Stomach smooth muscle (tissue), 2 donors: ENCODE measurements around the gene SEC61G.

Source experiments
- H3K27ac ChIP-seq: one replicate; pipeline ENCODE4 v1.7.0; 2013; ENCODE audit warnings: mild to moderate bottlenecking, low read length, inconsistent platforms
- H3K27me3 ChIP-seq, 2 donors: one replicate each; pipeline ENCODE4 v1.7.0; 2013; ENCODE audit warnings: low read length in 2 of 2; ENCODE audit not compliant: insufficient read depth in 2 of 2, control insufficient read depth in 1 of 2
- H3K36me3 ChIP-seq, 2 donors: one replicate each; pipeline ENCODE4 v1.7.0; 2013; ENCODE audit warnings: low read length in 2 of 2; ENCODE audit not compliant: control insufficient read depth in 2 of 2, insufficient read depth in 2 of 2
- H3K4me1 ChIP-seq: one replicate; pipeline ENCODE4 v1.7.0; 2013; ENCODE audit warnings: low read length; ENCODE audit not compliant: control insufficient read depth, insufficient read depth
- H3K4me3 ChIP-seq, 2 donors: one replicate each; pipeline ENCODE4 v1.7.0; 2013; ENCODE audit warnings: low read length in 2 of 2
- H3K9ac ChIP-seq, 2 donors: one replicate each; pipeline ENCODE4 v1.7.0; 2013; ENCODE audit warnings: low read length in 2 of 2, mild to moderate bottlenecking in 1 of 2
- H3K9me3 ChIP-seq, 2 donors: one replicate each; pipeline ENCODE4 v1.7.0; 2013; ENCODE audit warnings: low read length in 2 of 2; ENCODE audit not compliant: control insufficient read depth in 2 of 2
- donor health status: healthy.
- donor health status: Pancreatic carcinoma.

The SEC61G gene

GRCh38 chr7:54758702-54759592 is at the start of gene SEC61G:
TSS of gene SEC61G (minus strand) at chr7:54759211. CDS start at chr7:54757588, 1,623 bp downstream.
- H3K4me3 ChIP-seq: peak within 1 kb of the TSS; percentile 92 to 98
- H3K36me3 ChIP-seq: no peaks in the 10 kb centered on the region
- H3K27me3 ChIP-seq: no peaks in the 10 kb centered on the region
- peak within 1 kb of the TSS; percentile 89 to 96 for H3K9ac ChIP-seq
- peak within 1 kb of the TSS; percentile 83 for H3K27ac ChIP-seq
- no peaks in the 10 kb centered on the region for H3K9me3 ChIP-seq
- H3K4me1 ChIP-seq: peaks cover 17% of the 10 kb centered on the region

DNA sequence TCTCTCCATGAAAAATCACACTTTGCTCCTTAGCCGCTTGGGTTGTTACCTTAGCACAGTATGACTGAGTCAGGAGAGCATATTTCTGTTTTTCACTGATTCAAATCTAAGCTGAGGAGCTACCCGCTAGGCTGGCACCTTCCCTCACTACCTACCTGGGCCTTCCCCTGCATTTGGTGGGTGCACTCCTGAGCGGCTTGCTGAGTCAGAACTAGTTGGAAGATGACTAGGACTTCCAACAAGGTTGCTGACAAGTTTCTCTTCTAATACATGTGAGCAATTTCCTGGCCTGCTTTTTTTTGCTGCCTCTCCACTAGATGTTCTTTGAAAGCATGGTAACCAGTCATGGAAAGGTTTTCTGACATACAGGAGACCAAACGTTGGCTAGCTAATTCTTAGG is 43.8 kb upstream of the SEC61G start:
- Histone ChIP-seq H3K36me3 (no peaks in the 10 kb centered on the region), H3K27me3 (no peaks in the 10 kb centered on the region), H3K4me3 (no peak overlapping the region), H3K4me1 (no peaks in the 10 kb centered on the region), H3K9me3 (no peaks in the 10 kb centered on the region), H3K27ac (no peak overlapping the region), H3K9ac (no peak overlapping the region)

DNA sequence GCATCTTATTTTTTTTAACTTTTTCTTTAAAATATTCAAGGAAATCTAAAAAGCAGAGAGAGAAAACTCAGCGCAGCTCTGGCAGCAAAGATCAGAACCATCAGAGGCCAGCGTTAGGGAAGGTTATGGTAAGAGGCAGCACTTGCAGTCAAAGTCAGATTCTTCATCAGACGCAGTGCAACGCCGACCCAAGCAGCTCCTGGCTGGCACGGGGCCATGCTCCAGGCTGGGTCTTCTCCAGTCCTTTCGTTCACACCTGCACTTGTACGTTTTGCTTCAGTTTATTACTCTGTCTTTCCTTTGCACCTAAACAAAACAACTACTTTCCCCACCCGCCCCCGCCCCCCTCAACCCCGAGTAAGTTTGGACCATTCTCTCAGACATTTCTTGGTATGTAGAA is 43.1 kb upstream of the SEC61G start:
- Histone ChIP-seq H3K27ac (no peak overlapping the region), H3K36me3 (no peaks in the 10 kb centered on the region), H3K4me1 (no peaks in the 10 kb centered on the region)

GRCh38 chr7:54799792-54800191 is 40.8 kb upstream of the SEC61G start:
- no peaks in the 10 kb centered on the region for H3K36me3 ChIP-seq
- H3K27ac ChIP-seq: no peak overlapping the region
- H3K4me1 ChIP-seq: no peaks in the 10 kb centered on the region
- no peak overlapping the region for H3K4me3 ChIP-seq
- H3K9me3 ChIP-seq: no peaks in the 10 kb centered on the region
- H3K27me3 ChIP-seq: no peaks in the 10 kb centered on the region
- H3K9ac ChIP-seq: no peak overlapping the region

More for the DNA sequence above, 43.1 kb upstream of the SEC61G start:
- H3K27me3 ChIP-seq: no peaks in the 10 kb centered on the region
- H3K9me3 ChIP-seq: no peaks in the 10 kb centered on the region
- H3K9ac ChIP-seq: no peak overlapping the region
- no peak overlapping the region for H3K4me3 ChIP-seq

- no peak overlapping the region for H3K9ac ChIP-seq
- no peaks in the 10 kb centered on the region for H3K27me3 ChIP-seq
- H3K4me1 ChIP-seq: no peaks in the 10 kb centered on the region
- no peak overlapping the region for H3K4me3 ChIP-seq
- H3K27ac ChIP-seq: no peak overlapping the region
- no peaks in the 10 kb centered on the region for H3K36me3 ChIP-seq
- no peaks in the 10 kb centered on the region for H3K9me3 ChIP-seq
Observed at GRCh38 chr7:54798530-54798929, 39.5 kb upstream of the SEC61G start.

DNA sequence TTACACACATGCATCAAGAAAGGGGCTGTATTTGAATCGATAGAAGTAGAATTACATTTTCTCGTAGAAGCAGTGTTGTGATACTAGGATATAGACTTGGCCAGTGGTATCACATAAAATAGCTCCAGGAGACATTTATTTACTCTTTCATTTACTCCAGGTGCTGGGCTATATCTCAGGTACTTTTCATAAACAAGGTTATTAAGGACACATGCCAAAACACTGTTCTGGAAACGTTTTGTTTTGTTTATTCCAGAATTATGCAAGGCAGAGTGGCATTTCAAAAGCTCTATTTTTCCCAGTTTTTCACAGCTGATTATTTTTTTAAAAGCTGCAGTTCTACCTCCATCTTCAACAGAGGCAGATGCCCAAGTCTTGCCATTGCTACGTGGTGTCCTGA is 37.8 kb upstream of the SEC61G start:
- no peaks in the 10 kb centered on the region for H3K36me3 ChIP-seq
- H3K27me3 ChIP-seq: no peaks in the 10 kb centered on the region
- H3K4me3 ChIP-seq: no peak overlapping the region
- H3K9ac ChIP-seq: no peak overlapping the region
- no peak overlapping the region for H3K27ac ChIP-seq
- no peaks in the 10 kb centered on the region for H3K9me3 ChIP-seq
- no peaks in the 10 kb centered on the region for H3K4me1 ChIP-seq

DNA sequence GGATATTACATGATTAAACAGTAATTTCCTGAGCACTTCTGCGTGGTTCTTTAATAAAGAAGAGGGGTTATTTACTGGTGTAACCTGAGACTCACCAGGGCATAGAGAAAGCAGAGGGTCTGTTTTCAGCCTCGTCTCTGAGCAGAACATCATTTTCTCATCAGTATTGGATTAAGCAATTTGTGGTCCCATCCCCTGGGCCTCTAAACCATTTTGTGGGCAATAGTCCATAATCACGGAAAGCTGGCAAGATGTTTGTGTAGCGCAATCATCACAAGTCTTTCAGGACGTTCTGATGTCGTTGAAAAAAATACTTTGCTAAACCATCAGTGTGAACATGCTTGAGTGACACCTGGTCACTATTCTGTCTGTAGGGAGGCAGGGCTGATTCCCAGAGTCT is 37.1 kb upstream of the SEC61G start:
- Histone ChIP-seq H3K4me1 (no peaks in the 10 kb centered on the region), H3K36me3 (no peaks in the 10 kb centered on the region)

GRCh38 chr7:54792383-54792782 is 33.4 kb upstream of the SEC61G start:
- Histone ChIP-seq H3K4me1 (peaks cover 4% of the 10 kb centered on the region), H3K36me3 (no peaks in the 10 kb centered on the region), H3K9me3 (no peaks in the 10 kb centered on the region), H3K27ac (no peak overlapping the region), H3K4me3 (no peak overlapping the region), H3K27me3 (no peaks in the 10 kb centered on the region), H3K9ac (no peak overlapping the region)

More for the DNA sequence above, 37.1 kb upstream of the SEC61G start:
- no peak overlapping the region for H3K9ac ChIP-seq
- H3K27me3 ChIP-seq: no peaks in the 10 kb centered on the region
- H3K27ac ChIP-seq: no peak overlapping the region
- H3K4me3 ChIP-seq: no peak overlapping the region
- H3K9me3 ChIP-seq: no peaks in the 10 kb centered on the region

GRCh38 chr7:54788664-54789063 is 29.7 kb upstream of the SEC61G start:
- Histone ChIP-seq H3K4me1 (peaks cover 4% of the 10 kb centered on the region), H3K9ac (no peak overlapping the region), H3K9me3 (no peaks in the 10 kb centered on the region), H3K36me3 (no peaks in the 10 kb centered on the region), H3K4me3 (peak overlapping the region; percentile 33 to 47), H3K27ac (no peak overlapping the region), H3K27me3 (peaks cover 0 to 3% of the 10 kb centered on the region in 2 donors)

DNA sequence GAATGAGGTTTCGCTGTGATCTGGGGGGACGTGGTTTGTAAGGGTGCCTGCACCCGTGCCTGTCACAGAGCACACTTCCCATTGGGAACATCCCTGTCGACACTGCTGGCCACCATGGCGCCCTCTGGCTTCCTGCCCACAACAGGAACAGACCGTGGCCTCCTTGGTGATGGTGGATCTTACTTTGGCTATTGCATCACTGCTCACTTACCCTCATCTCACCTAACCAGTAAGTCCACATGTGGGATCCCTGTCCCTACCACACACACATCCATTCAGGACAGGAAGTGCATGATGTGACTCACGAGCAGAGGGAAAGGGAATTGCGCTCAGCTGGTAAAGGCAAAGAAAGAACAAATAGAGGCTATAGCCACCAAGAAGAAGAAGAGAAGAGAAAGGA is 26.2 kb upstream of the SEC61G start:
- Histone ChIP-seq H3K4me1 (peaks cover 4% of the 10 kb centered on the region), H3K36me3 (no peaks in the 10 kb centered on the region), H3K27ac (no peak overlapping the region), H3K9me3 (no peaks in the 10 kb centered on the region), H3K9ac (no peak overlapping the region), H3K27me3 (peaks cover 0 to 3% of the 10 kb centered on the region in 2 donors), H3K4me3 (no peak overlapping the region)

GRCh38 chr7:54783952-54784351 is 24.9 kb upstream of the SEC61G start:
- no peaks in the 10 kb centered on the region for H3K9me3 ChIP-seq
- peaks cover 0 to 3% of the 10 kb centered on the region in 2 donors for H3K27me3 ChIP-seq
- H3K27ac ChIP-seq: no peak overlapping the region
- no peak overlapping the region for H3K4me3 ChIP-seq
- H3K4me1 ChIP-seq: peaks cover 4% of the 10 kb centered on the region
- no peak overlapping the region for H3K9ac ChIP-seq
- no peaks in the 10 kb centered on the region for H3K36me3 ChIP-seq
